GM21526 (cell line): Measurements from ENCODE around the gene PGK2.
"Not testable (repeated sequence)": the region's sequence is repeated elsewhere in the genome, so short reads cannot be mapped to it uniquely, and the experiment has no call there.

Experiments
- ATAC-seq: cut with Tn5 transposase; IDR thresholded peaks from one replicate; pipeline ENCODE4 v1.9.1; 2021; ENCODE audit warnings: moderate library complexity; ENCODE audit not compliant: unreplicated experiment, low FRiP score

PGK2 gene

DNA sequence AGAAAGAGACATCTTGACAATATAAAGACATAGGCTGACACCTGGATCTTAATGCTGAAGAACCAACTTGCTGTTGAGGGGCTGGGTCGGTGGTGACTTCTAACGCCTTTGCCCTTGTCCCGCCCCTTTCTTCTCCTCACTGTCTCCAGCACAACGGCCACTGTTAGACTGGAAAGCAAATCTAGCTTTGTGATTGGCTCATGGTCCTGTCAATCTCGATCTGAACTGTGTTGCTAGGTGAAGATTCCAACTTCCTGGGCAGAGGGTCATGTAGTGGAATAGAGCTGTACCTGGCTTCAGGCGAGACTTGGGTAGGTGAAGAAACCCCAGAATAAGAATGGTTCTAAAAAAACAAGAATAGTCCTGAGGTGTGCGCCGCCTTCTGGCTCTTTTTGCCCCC, at the start of gene PGK2:
PGK2 (minus strand) TSS at position 110 of the 400 bp plus-strand sequence; CDS start at position 12, 98 bp downstream.
- ATAC-seq: no peak

DNA sequence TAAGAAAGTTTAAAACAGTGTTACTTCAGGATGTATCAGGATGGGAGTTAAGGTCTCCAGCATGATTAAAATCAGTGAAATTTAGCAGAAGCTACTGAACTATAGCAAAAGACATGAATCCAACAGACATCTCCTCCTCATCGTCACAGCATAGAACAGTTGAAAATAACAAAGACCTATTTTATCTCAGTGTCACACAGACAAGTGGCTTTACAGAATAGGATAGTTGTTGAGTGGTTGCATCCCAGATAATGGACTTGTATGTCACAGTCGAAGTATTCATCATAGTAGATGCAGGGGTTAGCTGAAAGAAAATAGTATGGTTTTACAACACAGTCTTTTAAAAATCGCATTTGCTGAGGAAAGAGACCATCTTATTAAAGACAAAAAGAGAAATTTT, 48.1 kb upstream of the PGK2 start:
- no peak for ATAC-seq

DNA sequence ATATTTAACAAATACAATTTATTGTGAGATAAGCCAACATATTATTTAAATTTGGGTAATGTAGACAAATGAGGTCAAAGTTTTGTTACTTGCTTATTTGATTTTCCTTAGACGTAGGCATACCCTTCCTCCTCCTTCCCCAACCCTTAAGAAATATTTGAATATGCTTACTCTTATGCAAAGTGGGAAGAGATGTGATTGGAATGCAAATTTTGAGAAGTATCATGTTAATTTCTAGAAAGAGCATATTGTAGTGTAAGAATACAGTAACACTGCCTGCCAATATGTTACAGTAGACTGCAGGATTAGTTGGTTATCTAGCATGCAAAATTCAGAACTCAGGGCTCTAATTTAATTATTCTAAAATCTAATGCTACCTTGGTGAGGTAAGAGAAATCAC, 46.3 kb upstream of the PGK2 start:
- ATAC-seq: no peak

DNA sequence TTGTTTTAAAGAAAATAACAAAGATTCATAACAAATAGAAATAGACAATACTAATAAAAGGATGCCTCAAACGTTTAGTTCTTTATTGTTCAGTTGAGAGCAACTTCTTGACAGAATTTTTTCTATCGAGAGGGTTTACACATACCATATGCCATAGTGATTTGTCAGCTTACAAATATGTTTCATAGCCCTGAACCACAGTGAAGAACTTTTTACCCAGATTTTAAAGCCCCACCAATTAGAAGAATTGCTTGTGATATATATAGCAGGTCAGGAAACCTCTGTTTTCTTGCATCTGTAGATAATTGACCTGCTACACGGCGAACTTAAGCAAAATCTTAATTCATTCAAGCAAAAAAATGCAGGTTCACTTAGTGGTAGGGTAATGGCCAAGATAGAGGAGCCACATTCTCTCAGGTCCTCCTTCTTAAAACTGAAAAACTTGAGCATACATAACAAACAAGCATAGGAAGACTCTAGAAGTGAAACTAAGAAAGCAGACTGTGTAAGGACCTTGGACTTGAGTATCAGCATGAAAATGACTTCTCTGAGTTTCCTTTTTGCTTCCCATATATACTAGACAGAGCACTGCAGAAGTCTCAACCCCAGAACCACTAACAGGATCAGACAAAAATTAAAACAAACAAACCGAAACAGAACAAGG, 39.8 kb upstream of the PGK2 start:
- peak; percentile 88 for ATAC-seq

DNA sequence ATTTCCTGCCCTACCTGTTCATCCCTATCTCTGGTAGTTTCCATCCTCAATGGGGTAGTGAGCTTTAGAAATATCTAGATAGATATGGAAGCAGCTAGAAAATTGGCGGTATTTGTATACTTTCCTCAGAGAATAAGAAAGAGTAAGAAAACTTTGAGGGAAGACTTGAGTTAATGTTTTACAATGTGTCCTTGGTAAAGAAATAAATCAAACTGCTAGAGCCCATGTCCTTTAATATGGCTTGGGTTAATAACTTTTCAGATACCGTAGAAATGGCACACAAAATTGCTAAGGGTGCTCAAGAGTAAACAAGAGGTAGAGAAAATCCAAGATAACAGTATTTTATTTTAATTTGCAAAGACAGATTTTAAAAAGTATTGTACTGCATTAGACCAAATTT, 28.1 kb upstream of the PGK2 start:
- no peak for ATAC-seq

DNA sequence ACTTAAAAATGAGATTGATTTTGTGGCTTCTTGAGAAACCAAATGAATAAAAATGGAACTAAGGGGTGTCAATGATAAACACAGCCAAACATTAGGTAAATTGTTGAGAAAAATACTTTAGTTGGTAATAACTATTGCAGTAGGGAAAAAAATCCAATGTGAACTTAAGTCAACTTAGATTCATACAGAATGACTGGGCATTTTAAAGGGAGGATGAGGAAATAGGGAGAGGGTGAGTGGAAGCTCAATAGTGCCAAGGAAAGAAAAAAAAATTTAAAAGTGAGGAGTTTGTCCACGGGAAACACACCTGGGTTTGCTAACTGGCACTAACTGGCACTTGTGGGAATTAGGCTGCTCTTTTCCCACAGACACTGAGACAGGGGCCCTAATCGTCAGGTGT, 26.2 kb upstream of the PGK2 start:
- no peak for ATAC-seq

DNA sequence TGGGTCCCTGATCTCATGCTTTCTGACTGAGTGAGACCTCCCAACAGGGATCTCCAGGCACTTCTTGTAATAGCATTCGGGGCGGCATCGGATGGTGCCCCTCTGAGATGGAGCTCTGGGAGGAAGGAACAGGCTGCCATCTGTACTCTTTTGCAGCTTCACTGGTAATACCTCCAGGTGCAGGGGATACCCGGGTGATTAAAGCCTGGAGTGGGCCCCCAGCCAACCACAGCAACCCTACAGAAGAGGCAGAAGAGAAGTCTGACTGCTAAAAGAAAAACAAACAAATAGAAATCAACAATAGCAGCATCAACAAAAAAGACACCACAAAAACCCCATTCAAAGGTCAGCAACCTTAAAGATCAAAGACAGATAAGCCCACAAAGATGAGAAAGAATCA, 19.1 kb upstream of the PGK2 start:
- ATAC-seq: no peak

DNA sequence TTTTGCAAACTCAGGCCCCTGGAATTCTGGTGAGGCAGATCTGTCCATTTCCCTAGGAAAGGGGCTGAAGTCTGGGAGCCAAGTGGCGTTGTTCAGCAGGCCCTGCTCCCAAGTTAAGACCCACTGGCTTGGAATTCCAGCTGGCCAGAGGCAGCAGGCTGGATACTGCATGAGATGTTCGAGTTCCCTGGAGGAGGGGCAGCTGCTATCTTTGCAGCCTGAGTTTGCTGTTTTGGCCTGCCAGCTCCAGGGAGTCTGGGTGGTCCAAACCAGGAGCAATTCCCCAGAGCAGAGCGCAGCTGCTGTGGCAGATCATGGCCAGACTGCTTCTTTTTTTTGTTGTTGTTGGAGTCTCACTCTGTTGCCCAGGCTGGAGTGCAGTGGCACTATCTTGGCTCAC, 18.2 kb upstream of the PGK2 start:
- no peak for ATAC-seq

DNA sequence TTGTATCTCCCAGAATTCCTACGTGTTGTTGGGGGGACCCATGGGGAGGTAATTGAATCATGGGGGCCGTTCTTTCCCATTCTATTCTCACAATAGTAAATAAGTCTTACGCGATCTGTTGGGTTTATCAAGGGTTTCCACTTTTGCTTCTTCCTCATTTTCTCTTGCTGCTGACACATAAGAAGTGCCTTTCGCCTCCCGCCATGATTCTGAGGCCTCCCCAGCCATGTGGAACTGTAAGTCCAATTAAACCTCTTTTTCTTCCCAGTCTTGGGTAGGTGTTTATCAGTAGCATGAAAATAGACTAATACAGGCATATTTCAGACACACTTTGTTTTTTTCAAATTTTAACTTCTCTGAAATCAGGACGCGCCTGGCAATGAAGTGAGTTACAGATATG, 14.4 kb upstream of the PGK2 start:
- no peak for ATAC-seq

DNA sequence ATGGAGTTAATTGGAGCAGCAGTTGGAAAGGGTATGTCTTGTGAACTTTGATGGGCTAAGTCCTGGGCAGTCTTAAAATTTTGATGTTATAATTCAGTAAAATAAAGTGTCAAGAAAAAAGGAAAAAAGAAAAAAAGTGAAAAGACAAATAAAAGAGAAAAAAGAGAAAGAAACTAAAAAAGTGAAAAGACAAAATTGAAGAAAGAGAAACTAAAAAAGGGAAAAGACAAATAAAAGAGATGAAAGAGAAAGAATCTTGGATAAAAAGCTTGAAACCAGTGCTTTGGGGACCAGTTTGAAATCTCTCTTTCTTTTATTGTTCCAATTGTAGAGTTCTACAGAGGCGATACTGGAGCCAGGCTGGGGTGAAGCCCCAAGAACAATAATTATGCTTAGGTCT, 12.0 kb upstream of the PGK2 start:
- no peak for ATAC-seq

DNA sequence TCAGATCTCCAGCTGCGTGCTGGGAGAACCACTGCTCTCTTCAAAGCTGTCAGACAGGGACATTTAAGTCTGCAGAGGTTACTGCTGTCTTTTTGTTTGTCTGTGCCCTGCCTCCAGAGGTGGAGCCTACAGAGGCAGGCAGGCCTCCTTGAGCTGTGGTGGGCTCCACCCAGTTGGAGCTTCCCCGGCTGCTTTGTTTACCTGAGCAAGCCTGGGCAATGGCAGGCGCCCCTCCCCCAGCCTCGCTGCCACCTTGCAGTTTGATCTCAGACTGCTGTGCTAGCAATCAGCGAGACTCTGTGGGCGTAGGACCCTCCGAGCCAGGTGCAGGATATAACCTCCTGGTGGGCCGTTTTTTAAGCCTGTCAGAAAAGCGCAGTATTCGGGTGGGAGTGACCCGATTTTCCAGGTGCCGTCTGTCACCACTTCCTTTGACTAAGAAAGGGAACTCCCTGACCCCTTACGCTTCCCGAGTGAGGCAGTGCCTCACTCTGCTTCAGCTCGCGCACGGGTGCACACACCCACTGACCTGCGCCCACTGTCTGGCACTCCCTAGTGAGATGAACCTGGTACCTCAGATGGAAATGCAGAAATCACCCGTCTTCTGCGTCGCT, 9.9 kb upstream of the PGK2 start:
- not testable (repeated sequence) for ATAC-seq

DNA sequence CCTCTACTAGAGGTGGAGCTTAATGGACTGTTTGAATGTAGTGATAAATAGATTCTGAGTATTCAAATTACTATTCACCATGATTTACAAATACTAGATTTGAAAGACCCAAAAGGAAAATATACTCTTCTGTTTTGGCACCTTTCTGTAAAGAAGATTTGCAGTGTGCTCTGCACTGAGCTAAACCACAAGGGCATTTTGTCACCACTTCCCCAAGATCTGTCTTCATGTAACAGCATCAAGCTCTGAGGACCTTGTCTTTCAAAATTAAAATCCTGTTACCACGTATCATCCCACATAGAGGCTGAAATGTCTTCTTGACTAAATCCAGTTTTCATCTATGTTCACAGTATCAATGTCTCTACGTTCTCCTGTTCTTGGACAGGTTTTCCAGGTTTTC, 3.3 kb upstream of the PGK2 start:
- ATAC-seq: no peak

DNA sequence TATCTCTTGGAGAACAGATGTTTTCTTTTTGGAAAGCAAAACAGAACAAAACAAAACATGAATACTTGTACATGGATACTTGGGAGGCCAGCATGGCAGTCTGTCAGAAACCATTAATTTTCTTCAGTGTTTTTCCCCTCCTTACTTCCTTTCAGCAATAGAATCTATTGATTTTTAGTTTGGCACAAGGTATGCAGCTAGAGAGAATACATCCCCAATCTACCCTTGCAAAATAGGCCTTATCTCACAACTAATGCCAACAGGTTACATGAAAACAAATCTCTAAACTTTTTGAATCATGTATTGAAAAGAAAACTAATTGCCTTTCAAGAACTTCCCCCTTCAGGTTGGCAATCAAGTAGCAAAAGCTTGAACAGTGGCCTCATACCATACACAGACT, 2.8 kb downstream of the PGK2 start:
- no peak for ATAC-seq

DNA sequence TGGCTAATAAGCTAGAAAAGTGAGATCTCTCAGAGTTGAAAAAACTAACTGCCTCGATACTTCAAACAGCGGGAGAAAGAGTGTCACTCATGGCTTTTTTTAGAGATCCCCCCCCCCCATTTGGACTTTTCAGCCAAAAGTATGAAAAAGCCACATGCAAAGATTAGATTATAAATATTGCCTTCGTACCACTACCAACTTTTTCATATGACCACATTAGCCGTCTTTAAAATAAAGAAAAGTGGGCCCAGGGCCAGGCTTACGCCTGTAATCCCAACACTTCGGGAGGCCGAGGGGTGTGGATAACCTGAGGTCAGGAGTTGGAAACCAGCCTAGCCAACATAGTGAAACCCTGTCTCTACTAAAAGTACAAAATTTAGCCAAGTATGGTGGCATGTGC, 4.4 kb downstream of the PGK2 start:
- ATAC-seq: no peak

DNA sequence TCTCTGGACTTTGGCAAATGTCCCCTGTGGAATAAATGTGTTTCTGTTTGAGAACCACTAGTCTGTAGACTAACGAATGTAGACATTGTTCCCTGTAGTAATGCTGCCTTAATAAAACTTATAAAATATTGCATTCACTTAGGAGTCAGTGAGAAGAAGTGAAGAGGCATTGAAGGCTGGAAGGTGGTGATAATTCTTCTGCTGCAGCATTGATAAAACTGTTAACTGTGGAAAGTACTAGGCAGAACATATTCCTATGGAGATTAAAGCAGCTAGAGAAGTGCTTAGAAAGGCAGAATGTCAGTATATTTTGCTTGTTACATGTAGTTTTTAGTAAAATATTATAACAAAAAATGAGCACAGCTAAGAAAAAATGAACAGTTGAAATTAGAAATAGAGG, 4.8 kb downstream of the PGK2 start:
- no peak for ATAC-seq

DNA sequence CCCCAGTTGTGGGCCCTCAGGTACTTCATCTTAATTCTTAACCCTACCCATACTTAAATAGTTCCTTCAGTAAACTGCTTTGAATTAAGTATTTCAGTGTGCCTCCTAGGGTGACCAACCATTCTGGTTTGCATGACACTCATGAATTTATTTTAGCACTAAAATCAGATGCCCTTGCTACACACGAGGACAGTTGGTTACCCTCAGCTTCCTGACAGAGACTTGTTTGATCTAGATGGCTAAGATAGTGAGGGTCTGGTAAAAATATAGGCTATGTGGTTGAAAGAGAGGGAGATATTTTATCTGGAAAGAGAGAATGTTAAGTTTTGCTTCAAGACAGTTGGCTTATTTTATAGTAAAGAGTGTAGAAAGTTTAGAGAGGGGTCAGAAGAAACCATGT, 10.6 kb downstream of the PGK2 start:
- no peak for ATAC-seq

DNA sequence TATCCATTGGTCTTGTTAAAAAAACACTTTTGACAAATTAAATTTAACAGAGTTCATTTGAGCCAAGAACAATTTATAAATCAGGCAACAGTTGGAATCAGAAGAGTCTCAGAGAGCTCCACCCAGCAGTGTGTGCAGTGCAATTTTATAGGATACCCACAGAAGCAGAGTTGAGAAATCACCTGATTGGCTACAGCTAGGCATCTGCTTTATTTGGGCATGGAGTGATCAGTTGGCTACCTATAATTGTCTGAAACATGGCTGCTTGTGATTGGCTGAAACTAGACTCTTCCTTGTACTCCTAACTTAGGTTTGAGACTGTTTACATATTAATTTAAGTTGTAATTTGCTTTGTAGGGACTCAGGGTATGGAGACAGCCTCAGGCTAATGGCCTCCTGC, 12.0 kb downstream of the PGK2 start:
- no peak for ATAC-seq

DNA sequence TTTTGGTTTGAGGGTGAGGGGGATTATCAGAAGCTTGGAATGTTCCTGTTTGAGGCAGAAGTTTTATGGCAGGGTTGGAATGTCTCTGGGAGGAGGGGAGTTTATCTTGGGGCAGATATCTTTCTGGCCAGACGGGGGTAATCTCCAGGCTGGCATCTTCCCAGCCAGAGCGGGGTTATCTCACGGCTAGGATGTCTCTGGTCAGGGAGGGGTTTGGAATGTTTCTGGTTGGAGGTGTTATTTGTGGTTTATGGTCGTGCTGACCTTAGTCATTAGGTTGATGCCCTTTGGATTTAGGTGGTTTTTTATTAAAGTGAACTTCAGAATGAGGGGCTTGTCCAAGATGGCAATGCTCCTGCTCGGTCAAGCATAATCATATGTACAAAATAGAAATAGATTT, 14.8 kb downstream of the PGK2 start:
- ATAC-seq: no peak

DNA sequence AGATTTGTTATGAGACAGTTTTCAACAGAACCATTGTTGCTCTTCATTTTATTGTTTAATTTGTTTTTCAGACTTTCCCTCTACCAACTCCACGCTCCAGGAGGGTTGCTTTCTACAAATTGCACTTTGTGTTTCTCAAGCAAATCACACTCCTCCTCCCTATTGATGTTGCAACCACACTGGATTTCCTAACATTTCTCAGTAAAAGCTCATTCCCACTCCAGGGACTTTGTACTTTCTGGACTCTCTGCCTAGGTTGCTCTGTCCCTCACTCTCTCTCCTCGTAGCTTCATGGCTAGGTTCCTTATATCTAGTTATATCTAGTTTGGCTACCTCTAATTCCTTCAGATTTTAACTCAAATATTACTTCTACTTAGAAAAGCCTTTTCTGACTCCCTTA, 20.3 kb downstream of the PGK2 start:
- no peak for ATAC-seq

DNA sequence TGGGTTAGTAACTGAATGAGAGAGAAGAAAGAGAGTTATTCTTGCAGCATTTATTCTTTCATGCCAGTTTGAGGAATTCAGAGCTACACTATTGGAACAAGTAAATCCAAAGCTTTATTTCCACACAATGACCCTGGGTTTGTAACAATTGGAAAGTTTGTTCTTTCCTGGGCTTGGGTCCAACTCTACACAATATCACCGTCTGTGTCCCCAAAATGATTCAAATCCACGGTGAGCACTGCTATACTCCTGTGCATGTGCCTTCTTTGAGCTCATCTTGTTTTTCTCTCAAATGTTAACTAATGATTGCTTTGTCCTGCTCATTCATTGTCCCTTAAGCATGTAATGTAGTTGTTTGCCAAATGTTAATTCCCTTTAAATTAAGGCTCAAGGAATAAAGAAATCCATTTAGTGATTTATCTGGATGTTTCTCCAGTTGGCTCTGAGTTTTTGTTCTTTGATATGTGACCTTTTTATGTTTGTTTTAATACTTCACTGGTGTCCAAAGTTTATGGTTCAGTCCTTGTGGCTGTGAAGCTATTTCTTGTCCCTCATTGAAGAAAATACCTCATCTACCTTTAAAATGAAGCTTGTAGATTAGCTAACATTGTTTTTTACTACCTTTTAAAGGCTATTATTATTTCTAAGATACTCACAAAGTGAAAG, 22.4 kb downstream of the PGK2 start:
- ATAC-seq: no peak

DNA sequence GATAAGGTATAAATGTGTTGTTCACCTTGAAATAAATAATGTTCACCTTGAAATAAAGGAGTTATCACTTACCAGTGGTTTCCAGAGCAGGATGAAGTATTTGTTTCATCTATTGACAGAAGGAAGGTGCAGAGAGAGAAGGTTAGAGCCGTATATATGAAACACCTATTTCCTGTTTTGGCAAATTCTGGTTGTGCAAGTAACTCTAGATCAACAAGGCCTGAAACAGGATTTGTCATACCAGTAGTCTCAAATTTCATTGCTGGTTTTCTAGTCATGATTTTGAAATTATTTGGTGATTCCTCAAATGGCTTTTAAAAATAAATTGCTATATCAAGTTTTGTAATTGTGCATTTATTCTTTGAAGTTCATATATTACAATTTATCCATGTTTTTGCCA, 42.8 kb downstream of the PGK2 start, which contains the start of gene CRISP3:
CRISP3 (minus strand) TSS at position 130 of the 400 bp plus-strand sequence; CDS start at position 109, 21 bp downstream.
- ATAC-seq: no peak

DNA sequence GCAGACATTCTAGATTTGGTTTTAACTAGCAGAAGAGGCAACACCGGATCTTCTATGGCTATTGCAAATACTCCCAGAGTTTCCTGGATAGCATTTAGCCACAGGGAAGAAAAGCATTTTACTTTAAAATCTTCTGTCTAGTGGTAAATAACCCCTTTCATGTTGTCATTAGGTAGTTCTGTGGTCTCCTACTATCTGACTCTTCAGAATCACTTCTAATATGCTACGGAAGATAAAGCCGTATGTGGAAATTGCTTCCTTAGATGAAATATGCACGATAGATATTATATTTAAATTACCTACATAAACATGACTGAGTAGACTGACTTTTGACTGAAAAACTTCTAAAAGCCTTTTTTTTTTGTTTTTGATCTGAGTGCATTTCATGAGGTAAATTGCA, 43.7 kb downstream of the PGK2 start:
- no peak for ATAC-seq
